Measurements from ENCODE around the gene SMPD3.

The SMPD3 gene

DNA sequence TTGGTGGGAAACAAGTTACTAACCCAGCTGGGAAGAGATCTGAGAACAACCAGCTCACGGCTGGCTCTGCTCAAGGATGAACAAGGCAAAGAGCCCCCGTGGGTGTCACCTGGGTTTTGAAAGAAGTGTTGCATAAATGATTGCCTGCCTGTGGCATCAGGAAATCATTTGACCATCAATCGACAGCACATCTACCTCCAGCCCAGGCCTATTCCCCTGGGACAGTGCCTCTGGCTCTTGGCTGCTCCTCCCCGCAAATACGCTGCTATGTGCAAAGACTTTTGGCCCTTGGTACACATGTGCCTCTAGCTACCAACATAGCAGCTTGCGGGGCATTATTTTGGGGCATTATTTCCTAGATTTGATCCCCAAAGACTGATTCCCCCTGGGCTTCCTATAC lies 39.4 kb upstream of the SMPD3 start:
- no peaks in the 10 kb centered on the region for H3K36me3 ChIP-seq (ENCODE audit: control insufficient read depth, insufficient read depth, low read length)
- H3K27ac ChIP-seq (ENCODE audit: low read depth, low read length, severe bottlenecking) = no peak overlapping the region
- H3K4me1 ChIP-seq (ENCODE audit: control insufficient read depth, insufficient read depth, low read length, poor library complexity, severe bottlenecking) = peaks cover 15% of the 10 kb centered on the region
- no peaks in the 10 kb centered on the region for H3K9me3 ChIP-seq (ENCODE audit: control insufficient read depth, low read length)
- WGBS, 2 experiments (ENCODE audit: insufficient coverage in 2 of 2) = 89 to 90% methylated on average over 6 of the region's 6 CpGs
- no peak overlapping the region for H3K4me3 ChIP-seq (ENCODE audit: extremely low read depth, insufficient read depth, low read length, poor library complexity, severe bottlenecking)

DNA sequence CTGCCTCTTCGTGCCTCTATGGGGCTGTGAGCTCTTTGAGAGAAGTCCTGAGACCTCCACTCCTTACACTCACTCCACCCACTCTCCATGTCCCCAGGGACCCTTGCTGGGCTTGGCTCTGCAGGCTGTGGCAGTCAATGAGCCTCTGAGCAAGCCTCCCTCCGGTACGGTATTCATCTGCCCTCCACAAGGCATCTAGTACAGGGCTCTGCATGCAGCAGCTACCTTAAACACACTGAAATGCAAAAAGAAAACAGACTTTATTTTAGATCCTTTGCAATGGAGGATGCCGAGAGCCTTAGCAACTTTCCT lies 38.9 kb upstream of the SMPD3 start:
- H3K4me1 ChIP-seq (ENCODE audit: control insufficient read depth, insufficient read depth, low read length, poor library complexity, severe bottlenecking) = peaks cover 15% of the 10 kb centered on the region
- H3K9me3 ChIP-seq (ENCODE audit: control insufficient read depth, low read length) = no peaks in the 10 kb centered on the region
- H3K36me3 ChIP-seq (ENCODE audit: control insufficient read depth, insufficient read depth, low read length) = no peaks in the 10 kb centered on the region
- WGBS, 2 experiments (ENCODE audit: insufficient coverage in 2 of 2) = 58 to 72% methylated on average over 4 of the region's 4 CpGs
- H3K4me3 ChIP-seq (ENCODE audit: extremely low read depth, insufficient read depth, low read length, poor library complexity, severe bottlenecking) = no peak overlapping the region
- no peak overlapping the region for H3K27ac ChIP-seq (ENCODE audit: low read depth, low read length, severe bottlenecking)

DNA sequence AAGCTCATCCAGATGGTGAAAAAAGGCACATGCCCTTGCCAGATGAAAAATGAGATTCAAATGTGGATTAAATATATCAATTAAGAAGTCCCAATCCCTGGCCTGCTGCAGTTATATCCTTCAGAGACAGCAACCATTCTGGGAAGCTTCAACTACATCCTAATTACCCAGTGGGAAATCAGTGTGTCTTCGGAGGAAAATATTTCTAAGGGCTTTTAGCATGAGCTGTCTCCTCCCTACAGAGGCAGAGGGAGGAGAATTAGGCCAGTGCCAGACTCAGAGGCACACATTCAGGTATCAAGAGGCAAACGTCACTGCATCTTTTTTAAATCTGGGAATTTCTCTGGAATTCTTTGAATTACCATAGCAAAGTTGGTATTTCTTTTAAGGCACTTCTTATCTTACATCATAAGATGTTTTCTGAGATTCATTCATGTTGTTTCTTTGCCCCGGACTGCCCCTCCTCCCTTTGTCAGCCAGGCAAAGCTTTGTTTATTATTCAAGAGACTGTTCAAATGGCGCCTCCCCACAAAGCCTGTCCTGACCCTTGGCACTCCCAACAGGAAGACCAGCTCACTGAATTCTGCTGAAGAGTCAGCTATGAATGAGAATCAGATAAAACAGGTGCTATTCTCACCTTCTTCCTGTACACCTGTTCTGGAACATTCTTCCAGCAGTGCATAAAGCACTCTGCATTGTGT lies 38.3 kb upstream of the SMPD3 start:
- no peak overlapping the region for H3K4me3 ChIP-seq (ENCODE audit: extremely low read depth, insufficient read depth, low read length, poor library complexity, severe bottlenecking)
- no peaks in the 10 kb centered on the region for H3K36me3 ChIP-seq (ENCODE audit: control insufficient read depth, insufficient read depth, low read length)
- no peaks in the 10 kb centered on the region for H3K9me3 ChIP-seq (ENCODE audit: control insufficient read depth, low read length)
- H3K27ac ChIP-seq (ENCODE audit: low read depth, low read length, severe bottlenecking) = peak overlapping the region; percentile 16
- 23 to 54% methylated on average over 2 to 4 of the region's 4 CpGs for WGBS, 2 experiments (ENCODE audit: insufficient coverage in 2 of 2)
- peaks cover 15% of the 10 kb centered on the region for H3K4me1 ChIP-seq (ENCODE audit: control insufficient read depth, insufficient read depth, low read length, poor library complexity, severe bottlenecking)

DNA sequence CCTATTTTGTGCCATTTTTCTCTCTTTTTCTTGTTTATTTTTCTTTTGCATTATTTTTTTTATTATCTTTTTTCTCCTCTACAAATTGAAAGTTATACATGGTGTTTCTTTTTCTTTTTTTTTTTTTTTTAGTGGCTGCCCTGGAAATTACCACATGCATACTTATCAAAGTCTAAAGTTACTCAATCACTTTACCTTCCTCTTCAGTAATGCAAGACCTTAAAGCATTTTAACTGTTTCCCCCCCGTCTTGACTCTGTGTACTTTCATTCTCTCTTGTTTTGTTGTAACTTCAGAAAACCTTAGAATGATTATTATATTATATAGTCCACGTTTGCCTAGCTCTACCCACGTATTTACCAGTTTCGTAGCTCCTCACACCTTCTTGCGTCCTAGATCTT lies 33.3 kb upstream of the SMPD3 start:
- WGBS, 2 experiments (ENCODE audit: insufficient coverage in 2 of 2) = 94% methylated on average over 3 of the region's 5 CpGs; no CpG with 5 or more reads in 1 of the 2 experiments
- no peak overlapping the region for H3K4me3 ChIP-seq (ENCODE audit: extremely low read depth, insufficient read depth, low read length, poor library complexity, severe bottlenecking)
- no peak overlapping the region for H3K27ac ChIP-seq (ENCODE audit: low read depth, low read length, severe bottlenecking)
- H3K9me3 ChIP-seq (ENCODE audit: control insufficient read depth, low read length) = no peaks in the 10 kb centered on the region
- H3K4me1 ChIP-seq (ENCODE audit: control insufficient read depth, insufficient read depth, low read length, poor library complexity, severe bottlenecking) = peaks cover 13% of the 10 kb centered on the region
- no peaks in the 10 kb centered on the region for H3K36me3 ChIP-seq (ENCODE audit: control insufficient read depth, insufficient read depth, low read length)

DNA sequence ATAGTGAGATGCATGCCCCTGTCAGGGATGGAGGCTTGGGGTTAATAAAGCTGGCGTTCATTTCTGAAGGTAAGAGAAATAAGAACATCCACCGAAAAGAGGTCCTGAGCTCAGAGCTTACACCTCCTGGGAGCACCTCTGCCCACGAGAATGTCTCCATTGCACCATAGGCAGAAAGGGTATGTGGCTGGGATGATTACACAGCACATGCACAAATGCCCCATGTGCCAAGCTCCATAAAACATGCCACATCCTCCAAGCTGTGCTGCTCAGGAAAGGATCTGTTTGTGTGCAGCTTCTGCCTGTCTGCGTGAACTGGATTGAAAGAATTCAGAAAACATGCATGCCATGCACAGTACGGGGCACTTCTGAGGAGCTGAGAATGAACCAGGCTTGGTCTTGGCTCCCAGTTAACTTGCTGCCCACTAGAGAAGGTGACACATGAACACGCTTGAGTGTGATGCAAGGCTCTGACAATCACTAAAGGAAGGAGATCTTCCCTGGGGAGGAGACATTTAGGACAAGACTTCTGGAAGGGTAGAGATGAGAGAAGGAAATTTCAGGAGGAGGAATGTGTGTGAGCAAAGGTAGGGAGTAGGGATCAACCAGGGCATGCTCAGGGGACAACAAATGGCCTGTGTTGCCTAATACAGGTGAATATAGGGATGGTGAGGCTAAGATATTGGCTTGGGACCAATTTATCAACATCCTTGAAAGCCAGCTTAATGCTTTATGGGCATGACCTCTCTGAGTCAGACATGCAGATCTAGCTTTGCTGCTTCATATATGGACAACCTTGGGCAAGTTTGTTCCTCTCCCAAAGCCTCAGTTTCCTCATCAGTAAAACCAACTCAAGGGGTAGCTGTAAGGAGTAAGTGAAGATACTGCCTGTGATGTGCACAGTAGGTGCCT lies 32.0 kb upstream of the SMPD3 start:
- Histone ChIP-seq H3K27ac (ENCODE audit: low read depth, low read length, severe bottlenecking) (no peak overlapping the region), H3K4me1 (ENCODE audit: control insufficient read depth, insufficient read depth, low read length, poor library complexity, severe bottlenecking) (peaks cover 10% of the 10 kb centered on the region), H3K9me3 (ENCODE audit: control insufficient read depth, low read length) (no peaks in the 10 kb centered on the region), H3K36me3 (ENCODE audit: control insufficient read depth, insufficient read depth, low read length) (no peaks in the 10 kb centered on the region), H3K4me3 (ENCODE audit: extremely low read depth, insufficient read depth, low read length, poor library complexity, severe bottlenecking) (no peak overlapping the region)
- 80 to 98% methylated on average over 5 to 6 of the region's 6 CpGs for WGBS, 2 experiments (ENCODE audit: insufficient coverage in 2 of 2)

DNA sequence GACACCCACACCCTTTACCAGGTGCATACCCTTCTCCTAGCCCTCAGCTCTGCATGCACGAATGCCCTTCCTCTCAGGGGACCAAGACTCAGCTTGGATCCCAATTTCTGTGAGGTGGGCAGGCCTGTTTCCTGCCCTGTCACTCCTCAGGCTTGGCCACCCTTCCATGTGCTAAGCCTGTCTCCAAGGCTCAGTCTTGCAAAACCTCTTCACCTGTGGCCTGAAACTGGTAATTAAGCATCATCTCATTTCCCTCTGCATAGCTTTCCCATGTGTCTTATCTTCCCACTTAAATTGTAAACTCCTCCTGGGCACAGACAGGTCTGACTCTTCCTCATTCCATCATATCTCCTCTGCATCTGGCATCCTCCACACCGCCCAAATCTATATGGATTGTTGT lies 31.0 kb upstream of the SMPD3 start:
- peaks cover 10% of the 10 kb centered on the region for H3K4me1 ChIP-seq (ENCODE audit: control insufficient read depth, insufficient read depth, low read length, poor library complexity, severe bottlenecking)
- H3K9me3 ChIP-seq (ENCODE audit: control insufficient read depth, low read length) = no peaks in the 10 kb centered on the region
- H3K4me3 ChIP-seq (ENCODE audit: extremely low read depth, insufficient read depth, low read length, poor library complexity, severe bottlenecking) = no peak overlapping the region
- WGBS, 2 experiments (ENCODE audit: insufficient coverage in 2 of 2) = 93 to 100% methylated on average over 1 of the region's 2 CpGs
- no peaks in the 10 kb centered on the region for H3K36me3 ChIP-seq (ENCODE audit: control insufficient read depth, insufficient read depth, low read length)
- H3K27ac ChIP-seq (ENCODE audit: low read depth, low read length, severe bottlenecking) = peak overlapping the region; percentile 57

DNA sequence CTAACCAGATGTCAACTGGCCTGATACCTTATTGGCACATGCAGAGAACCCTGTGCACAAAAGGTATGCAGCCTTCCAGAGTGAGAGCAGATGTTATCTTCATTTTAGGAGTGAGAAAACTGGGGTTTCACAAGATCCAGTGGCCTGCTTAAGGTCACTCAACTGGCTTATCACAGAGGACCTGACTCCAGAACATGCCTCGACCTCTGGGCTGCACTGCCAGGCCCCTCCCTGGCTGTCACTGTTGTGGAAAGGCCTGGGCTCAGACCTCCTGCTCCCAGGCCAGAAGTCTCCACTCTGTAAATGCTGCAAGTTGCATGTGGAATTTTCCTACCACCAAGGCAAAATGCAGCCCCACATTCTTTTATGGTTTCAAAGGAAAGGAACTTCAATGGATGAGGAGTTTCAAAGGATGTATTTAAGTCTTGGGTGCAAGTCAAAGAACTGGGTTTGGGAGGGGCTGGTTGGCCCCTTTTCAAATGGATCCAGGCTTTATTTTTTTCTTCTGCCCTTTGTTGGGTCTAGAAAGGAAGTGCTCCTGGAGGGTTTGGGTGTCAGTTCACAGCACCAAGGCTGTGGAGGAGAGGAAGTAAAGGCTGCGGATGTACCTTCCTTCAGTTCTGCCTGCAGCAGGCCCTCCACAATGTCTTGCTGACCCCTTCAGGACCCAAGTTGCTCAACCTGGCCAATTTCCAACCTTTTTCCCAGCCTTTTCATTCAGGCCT lies 30.4 kb upstream of the SMPD3 start:
- Histone ChIP-seq H3K4me1 (ENCODE audit: control insufficient read depth, insufficient read depth, low read length, poor library complexity, severe bottlenecking) (peaks cover 10% of the 10 kb centered on the region), H3K9me3 (ENCODE audit: control insufficient read depth, low read length) (no peaks in the 10 kb centered on the region), H3K4me3 (ENCODE audit: extremely low read depth, insufficient read depth, low read length, poor library complexity, severe bottlenecking) (no peak overlapping the region), H3K36me3 (ENCODE audit: control insufficient read depth, insufficient read depth, low read length) (no peaks in the 10 kb centered on the region), H3K27ac (ENCODE audit: low read depth, low read length, severe bottlenecking) (peak overlapping the region; percentile 57)
- 66 to 71% methylated on average over 2 of the region's 2 CpGs for WGBS, 2 experiments (ENCODE audit: insufficient coverage in 2 of 2)

DNA sequence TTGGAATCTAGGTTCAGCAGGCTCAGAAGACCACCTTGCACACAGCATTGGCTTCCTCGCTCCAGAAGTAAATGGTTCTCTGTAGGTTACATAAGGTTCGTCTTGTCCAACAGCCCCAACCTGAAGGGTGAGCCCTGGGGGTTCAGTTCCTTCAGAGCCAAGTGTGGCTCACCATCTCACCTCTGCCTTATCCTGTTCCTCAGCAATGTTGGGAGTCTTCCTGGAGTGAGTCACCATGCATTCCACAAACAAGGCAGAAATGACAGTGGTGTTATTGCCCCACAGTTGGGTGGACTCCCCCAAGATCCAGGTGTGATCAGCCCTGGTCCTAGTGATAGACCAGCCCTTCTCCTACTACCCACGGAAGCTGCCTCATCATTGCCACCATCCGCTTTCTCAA lies 26.8 kb upstream of the SMPD3 start:
- Histone ChIP-seq H3K9me3 (ENCODE audit: control insufficient read depth, low read length) (no peaks in the 10 kb centered on the region), H3K27ac (ENCODE audit: low read depth, low read length, severe bottlenecking) (no peak overlapping the region), H3K4me1 (ENCODE audit: control insufficient read depth, insufficient read depth, low read length, poor library complexity, severe bottlenecking) (peaks cover 10% of the 10 kb centered on the region), H3K36me3 (ENCODE audit: control insufficient read depth, insufficient read depth, low read length) (no peaks in the 10 kb centered on the region), H3K4me3 (ENCODE audit: extremely low read depth, insufficient read depth, low read length, poor library complexity, severe bottlenecking) (no peak overlapping the region)
- WGBS, 2 experiments (ENCODE audit: insufficient coverage in 2 of 2) = 79% methylated on average over 2 of the region's 4 CpGs; no CpG with 5 or more reads in 1 of the 2 experiments

DNA sequence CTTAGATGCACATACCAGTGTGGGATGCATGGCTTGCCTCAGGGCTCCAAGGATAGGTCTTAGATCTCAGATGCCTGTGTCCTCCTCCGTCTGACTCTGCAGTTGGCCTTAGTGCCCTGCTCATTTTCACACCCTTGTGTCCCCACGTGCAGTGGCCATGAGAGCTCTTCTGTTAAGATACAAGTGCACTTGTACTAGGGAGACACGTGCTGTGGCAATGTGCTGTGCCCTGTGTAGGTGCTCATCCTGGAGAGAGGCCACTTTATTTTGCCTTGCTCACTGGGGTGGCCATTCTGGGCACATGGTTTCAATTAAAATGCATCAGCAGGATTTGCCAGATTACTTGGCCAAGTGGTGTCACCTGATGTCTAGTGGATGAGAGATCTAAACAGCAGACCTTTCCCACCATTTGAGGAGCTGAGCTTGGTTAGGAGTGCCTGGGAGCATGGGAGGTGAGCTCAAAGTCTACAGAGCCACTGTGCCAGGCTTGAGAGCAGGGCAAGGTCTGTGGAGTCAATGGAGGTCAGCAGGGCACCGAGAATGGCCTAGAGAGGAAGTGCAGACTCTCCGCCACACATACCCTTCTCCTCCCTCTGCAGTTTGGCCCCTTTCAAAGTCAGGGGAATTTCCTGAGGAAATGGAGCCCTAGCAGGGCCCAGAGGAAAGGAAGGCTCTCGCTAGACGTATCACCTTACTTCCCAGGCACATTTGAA lies 25.2 kb upstream of the SMPD3 start:
- H3K4me3 ChIP-seq (ENCODE audit: extremely low read depth, insufficient read depth, low read length, poor library complexity, severe bottlenecking) = no peak overlapping the region
- H3K4me1 ChIP-seq (ENCODE audit: control insufficient read depth, insufficient read depth, low read length, poor library complexity, severe bottlenecking) = peaks cover under 1% of the 10 kb centered on the region
- WGBS, 2 experiments (ENCODE audit: insufficient coverage in 2 of 2) = 81 to 83% methylated on average over 3 to 4 of the region's 7 CpGs
- no peaks in the 10 kb centered on the region for H3K36me3 ChIP-seq (ENCODE audit: control insufficient read depth, insufficient read depth, low read length)
- H3K27ac ChIP-seq (ENCODE audit: low read depth, low read length, severe bottlenecking) = no peak overlapping the region
- no peaks in the 10 kb centered on the region for H3K9me3 ChIP-seq (ENCODE audit: control insufficient read depth, low read length)

DNA sequence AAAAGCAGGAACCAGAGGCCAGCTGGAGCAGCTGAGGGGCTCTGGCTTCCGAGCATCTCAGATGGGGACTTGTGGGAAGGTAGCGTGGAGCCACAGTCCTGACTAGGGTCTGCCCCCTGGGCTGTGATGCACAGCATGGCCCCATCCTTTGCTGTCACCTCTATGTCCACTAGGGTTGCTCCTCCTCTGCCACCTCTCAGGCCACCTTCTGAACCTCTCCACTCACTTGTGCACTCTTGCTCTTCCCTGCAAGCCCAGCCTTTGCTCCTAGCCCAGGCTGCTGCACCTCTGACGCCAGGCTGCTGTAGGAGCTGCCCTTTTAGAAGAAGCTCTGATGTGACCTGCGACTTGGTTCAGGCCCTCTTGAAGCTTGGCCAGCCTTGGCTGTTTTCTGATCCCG lies 24.3 kb upstream of the SMPD3 start:
- Histone ChIP-seq H3K9me3 (ENCODE audit: control insufficient read depth, low read length) (no peaks in the 10 kb centered on the region), H3K27ac (ENCODE audit: low read depth, low read length, severe bottlenecking) (no peak overlapping the region), H3K36me3 (ENCODE audit: control insufficient read depth, insufficient read depth, low read length) (no peaks in the 10 kb centered on the region), H3K4me1 (ENCODE audit: control insufficient read depth, insufficient read depth, low read length, poor library complexity, severe bottlenecking) (no peaks in the 10 kb centered on the region), H3K4me3 (ENCODE audit: extremely low read depth, insufficient read depth, low read length, poor library complexity, severe bottlenecking) (no peak overlapping the region)
- WGBS, 2 experiments (ENCODE audit: insufficient coverage in 2 of 2) = 90% methylated on average over 4 to 5 of the region's 5 CpGs

All from mesodermal cell (in vitro differentiated cells).